ENCODE data around the gene ARAP1. TPM values are rescaled to one million over a fixed set of nuclear protein-coding genes. Genes with fewer than 3 reads are reported as not detected.

Gene ARAP1
- total RNA-seq, 1 experiment from 2014 or later: 76.1 TPM

GRCh38 chr11:72635933-72636332, 116.3 kb downstream of the ARAP1 start:
- H3K9me3 ChIP-seq (ENCODE audit: low read length): no peaks in the 10 kb centered on the region
- no peak overlapping the region for H2AFZ ChIP-seq (ENCODE audit: low read length)
- H3K4me3 ChIP-seq (ENCODE audit: low read length): no peak overlapping the region
- no peak overlapping the region for H3K27ac ChIP-seq (ENCODE audit: low read length)
- peak overlapping the region; percentile 17 for H3K4me2 ChIP-seq (ENCODE audit: low read depth, low read length, poor library complexity, severe bottlenecking)
- no peaks in the 10 kb centered on the region for H3K79me2 ChIP-seq (ENCODE audit: low read length)
- DNase-seq: no peak
- H3K27me3 ChIP-seq (ENCODE audit: low read length): no peaks in the 10 kb centered on the region
- H3K4me1 ChIP-seq (ENCODE audit: low read length): peaks cover 20% of the 10 kb centered on the region
- H4K20me1 ChIP-seq (ENCODE audit: insufficient read depth, low read depth, low read length): peaks cover 22% of the 10 kb centered on the region; the same call in 1 of the 2 replicates
- no peaks in the 10 kb centered on the region for H3K36me3 ChIP-seq (ENCODE audit: insufficient read depth, low read length)
- no peak overlapping the region for H3K9ac ChIP-seq (ENCODE audit: low read length)
- H3K9me2 ChIP-seq (replicated peaks; ENCODE audit: insufficient read depth, low read length): no peaks in the 10 kb centered on the region

DNA sequence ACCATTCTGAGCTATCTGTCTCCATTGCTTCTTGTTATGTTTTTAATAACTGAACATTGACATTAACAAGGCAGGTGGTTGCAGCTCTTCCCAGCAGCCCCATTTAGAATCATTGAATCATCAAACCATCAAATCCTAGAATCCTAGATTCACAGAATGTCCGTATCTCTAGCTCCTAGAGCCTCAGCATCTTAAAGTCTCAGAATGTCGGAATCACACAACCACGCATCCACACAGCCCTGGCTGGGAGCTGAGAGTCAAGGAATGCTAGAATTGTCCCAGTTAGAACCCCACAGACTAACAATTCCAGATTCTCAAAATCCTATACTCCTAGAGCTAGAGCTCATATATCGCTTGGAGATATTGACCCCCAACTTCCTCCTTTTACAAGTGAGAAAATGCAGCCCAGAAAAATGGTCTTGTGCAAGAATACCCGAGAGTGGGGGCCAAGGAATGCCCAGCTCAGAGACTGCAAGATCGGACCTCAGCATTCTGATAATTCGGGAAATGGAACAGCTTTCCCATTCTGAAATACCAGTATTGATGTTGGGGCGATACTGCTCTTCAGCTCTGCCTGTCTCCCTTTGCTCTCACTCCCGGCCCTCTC, 116.8 kb downstream of the ARAP1 start:
- H3K9ac ChIP-seq (ENCODE audit: low read length): no peak overlapping the region
- no peak for DNase-seq
- no peak overlapping the region for H3K4me3 ChIP-seq (ENCODE audit: low read length)

More for the DNA sequence above, 116.8 kb downstream of the ARAP1 start:
- Histone ChIP-seq H4K20me1 (ENCODE audit: insufficient read depth, low read depth, low read length) (peaks cover 20% of the 10 kb centered on the region; the same call in 1 of the 2 replicates), H3K79me2 (ENCODE audit: low read length) (no peaks in the 10 kb centered on the region), H3K4me2 (ENCODE audit: low read depth, low read length, poor library complexity, severe bottlenecking) (no peak overlapping the region), H3K4me1 (ENCODE audit: low read length) (peaks cover 20% of the 10 kb centered on the region), H3K27me3 (ENCODE audit: low read length) (no peaks in the 10 kb centered on the region), H3K36me3 (ENCODE audit: insufficient read depth, low read length) (no peaks in the 10 kb centered on the region), H3K9me2 (replicated peaks; ENCODE audit: insufficient read depth, low read length) (no peaks in the 10 kb centered on the region), H3K27ac (ENCODE audit: low read length) (no peak overlapping the region), H2AFZ (ENCODE audit: low read length) (no peak overlapping the region), H3K9me3 (ENCODE audit: low read length) (no peaks in the 10 kb centered on the region)

Small RNAs within 50 kb of the gene (small RNA-seq; reads per million reads assigned to genes)
- not detected for gene MIR4692
- gene RF00019: not detected

Other genes starting within 250 kb of the ARAP1 start
- 1.8 and 10.4 TPM in 2 replicates for gene PDE2A, start 78.0 kb downstream of the ARAP1 start, total RNA-seq (2014; rRNA removed; shearing (Covaris generic); ENCODE audit: low replicate concordance)
- 4.3 and 4.7 TPM in 2 replicates for gene STARD10, start 41.6 kb upstream of the ARAP1 start, total RNA-seq (2014; rRNA removed; shearing (Covaris generic); ENCODE audit: low replicate concordance)
- 14.8 and 20.2 TPM in 2 replicates for gene ATG16L2, start 62.0 kb upstream of the ARAP1 start, total RNA-seq (2014; rRNA removed; shearing (Covaris generic); ENCODE audit: low replicate concordance)